ENCODE measurements around the gene RAI1.

RAI1 gene

GRCh38 chr17:17713839-17714238 lies 32.6 kb downstream of the RAI1 start:
- TF ChIP-seq CTCF (IDR thresholded peaks at IDR 0.05; ENCODE audit: low read depth, low read length, missing control alignments), result no peak
- no peak overlapping the region for H3K4me3 ChIP-seq (replicated peaks; ENCODE audit: low read depth, low read length)
- DNase-seq (ENCODE audit: extremely low read depth, low read depth), result no peak

GRCh38 chr17:17714261-17714866 lies 33.1 kb downstream of the RAI1 start:
- H3K4me3 ChIP-seq (replicated peaks; ENCODE audit: low read depth, low read length), result no peak overlapping the region
- TF ChIP-seq CTCF (IDR thresholded peaks at IDR 0.05; ENCODE audit: low read depth, low read length, missing control alignments), result no peak
- DNase-seq (ENCODE audit: extremely low read depth, low read depth), result no peak

- no peak for TF ChIP-seq CTCF (IDR thresholded peaks at IDR 0.05; ENCODE audit: low read depth, low read length, missing control alignments)
- DNase-seq (ENCODE audit: extremely low read depth, low read depth), result no peak
Measured at GRCh38 chr17:17714879-17715278, 33.6 kb downstream of the RAI1 start.

GRCh38 chr17:17716837-17717523 lies 35.7 kb downstream of the RAI1 start:
- DNase-seq (ENCODE audit: extremely low read depth, low read depth), result no peak
- no peak for TF ChIP-seq CTCF (IDR thresholded peaks at IDR 0.05; ENCODE audit: low read depth, low read length, missing control alignments)
- H3K4me3 ChIP-seq (replicated peaks; ENCODE audit: low read depth, low read length), result no peak overlapping the region

More at GRCh38 chr17:17714879-17715278, 33.6 kb downstream of the RAI1 start:
- no peak overlapping the region for H3K4me3 ChIP-seq (replicated peaks; ENCODE audit: low read depth, low read length)

GRCh38 chr17:17718251-17718650 lies 37.0 kb downstream of the RAI1 start:
- no peak overlapping the region for H3K4me3 ChIP-seq (replicated peaks; ENCODE audit: low read depth, low read length)
- TF ChIP-seq CTCF (IDR thresholded peaks at IDR 0.05; ENCODE audit: low read depth, low read length, missing control alignments), result no peak
- no peak for DNase-seq (ENCODE audit: extremely low read depth, low read depth)

GRCh38 chr17:17719199-17719940 lies 38.1 kb downstream of the RAI1 start:
- DNase-seq (ENCODE audit: extremely low read depth, low read depth), result no peak
- no peak overlapping the region for H3K4me3 ChIP-seq (replicated peaks; ENCODE audit: low read depth, low read length)
- TF ChIP-seq CTCF (IDR thresholded peaks at IDR 0.05; ENCODE audit: low read depth, low read length, missing control alignments), result no peak
